Heart left ventricle (tissue), 16 donors: ENCODE measurements around the gene LARP7. TPM values are rescaled to one million over a fixed set of nuclear protein-coding genes. Genes with fewer than 3 reads are reported as not detected.
"Not testable (repeated sequence)": the region's sequence is repeated elsewhere in the genome, so short reads cannot be mapped to it uniquely, and the experiment has no call there.

Experiments used
- ATAC-seq, 4 donors: fragments of 200-7000 bp; cut with Tn5 transposase; one replicate each; pipeline ENCODE4 v1.9.1; 2020 to 2022; ENCODE audit warnings: moderate library complexity in 4 of 4, mild to moderate bottlenecking in 3 of 4, moderate number of reproducible peaks in 1 of 4
- DNase-seq, 5 donors: peaks; one replicate each; pipeline ENCODE4 v3.0.0-alpha.2; 2020
- H3K27ac ChIP-seq, 12 donors: fragments of 200-600 bp; sonication (generic) in 4 of 12; one replicate each; pipeline versions ENCODE4 v1.5.0 to v1.8.0; 2016 to 2022; ENCODE audit warnings: mild to moderate bottlenecking in 2 of 12
- H3K27me3 ChIP-seq, 9 donors: fragments of 200-600 bp; sonication (generic) in 2 of 9; one replicate each; pipeline versions ENCODE4 v1.5.1 to v1.8.0; 2016 to 2022; ENCODE audit warnings: mild to moderate bottlenecking in 3 of 9
- H3K36me3 ChIP-seq, 9 donors: fragments of 200-600 bp; sonication (generic) in 2 of 9; one replicate each; pipeline versions ENCODE4 v1.5.0 to v1.8.0; 2018 to 2022; ENCODE audit warnings: mild to moderate bottlenecking in 2 of 9
- H3K4me1 ChIP-seq, 12 donors: fragments of 200-600 bp; sonication (generic) in 4 of 12; one replicate each; pipeline versions ENCODE4 v1.5.0 to v1.8.0; 2016 to 2022; ENCODE audit warnings: mild to moderate bottlenecking in 3 of 12
- H3K4me3 ChIP-seq, 12 donors: fragments of 200-600 bp; sonication (generic) in 4 of 12; one replicate each; pipeline versions ENCODE4 v1.5.0 to v1.8.0; 2017 to 2022; ENCODE audit warnings: mild to moderate bottlenecking in 9 of 12, moderate library complexity in 4 of 12
- H3K9me3 ChIP-seq, 12 donors: fragments of 200-600 bp; sonication (generic) in 4 of 12; one replicate each; pipeline versions ENCODE4 v1.5.0 to v1.8.0; 2016 to 2022; ENCODE audit warnings: mild to moderate bottlenecking in 1 of 12
- CTCF ChIP-seq, 12 donors: fragments of 200-600 bp; sonication (generic) in 4 of 12; IDR thresholded peaks; one replicate each; pipeline versions ENCODE4 v1.5.0 to v1.8.0; 2018 to 2022; ENCODE audit warnings: antibody characterized with exemption in 12 of 12, mild to moderate bottlenecking in 5 of 12
- POLR2A ChIP-seq, 2 donors: fragments of 450-650 bp; IDR thresholded peaks; one replicate each; pipeline ENCODE4 v1.6.1; 2017; ENCODE audit warnings: antibody characterized with exemption in 2 of 2, mild to moderate bottlenecking in 2 of 2, moderate library complexity in 2 of 2
- WGBS, 4 donors: extraction: QIAGEN DNeasy Blood & Tissue Kit in 2 of 4; methylation state at CpG; one replicate each; pipeline versions ENCODE4 v1.1.5 to v1.1.7; 2013 to 2018; 5-methylcytosine and 5-hydroxymethylcytosine counted together
- intact Hi-C, 10 donors: fragments of 100-400 bp; cut with DNase I; formaldehyde crosslinking; loops; one replicate each; pipeline versions ENCODE4 v1.11.1 to v1.14.2; 2022
- polyA plus RNA-seq, 2 donors: library from polyadenylated mRNA; stranded (reverse); fragments of 200-250 nt; gene quantifications; one replicate each; pipeline ENCODE4 v1.2.3, GENCODE V29; 2013
- total RNA-seq, 9 donors: library from RNA; depleted of rRNA in 2 of 9; stranded (reverse); fragments of >200 nt in 2 of 9; fragmentation: NEBNext Ultra II Directional in 3 of 9; extraction: Animal tissue kit (Norgen Biotek cat#: 25700) in 3 of 9; gene quantifications; one replicate each; pipeline versions ENCODE4 v1.1.0 to v1.2.4, GENCODE V29; 2016 to 2023
- donor health status: ischemic (EF 13 %, LVEDD 7.1; RV severe dilation, severe dysfunction).
- donor health status: healthy with polysubstance abuse.
- donor health status: DM: no; HTN: yes; CAD: no.
- donor health status: DM: no; HTN: no; CAD: no.
- donor health status: ischemic (EF 25% LVEDD 6.9; RV normal size, moderate dysfunction).
- donor health status: ischemic (EF 25% LVEDD 5.7; RV mildly dilated, moderate dysfunction).
- donor health status: healthy.
- donor health status: DM: yes; HTN: yes; CAD: no.
- donor health status: ischemic (EF 35%, LVEDD 5.7; RV mildly dilated, moderate dysfunction).
- donor health status: nonischemic (EF 11% LVEDD 7.7; RV severe dilation, severe dysfunction).
- donor health status: DM: yes; HTN: yes; CAD: no.
- donor health status: PGD.
- donor health status: ischemic (EF 29% LVEDD 5.4; RV normal size, mild dysfunction).
- donor health status: nonischemic (EF 23%, LVEDD 6.1; RV moderate dilation, normal function).

Gene LARP7
- total and polyA plus RNA-seq, 11 donors, result 43.0 to 73.0 (median 50.3) TPM

DNA sequence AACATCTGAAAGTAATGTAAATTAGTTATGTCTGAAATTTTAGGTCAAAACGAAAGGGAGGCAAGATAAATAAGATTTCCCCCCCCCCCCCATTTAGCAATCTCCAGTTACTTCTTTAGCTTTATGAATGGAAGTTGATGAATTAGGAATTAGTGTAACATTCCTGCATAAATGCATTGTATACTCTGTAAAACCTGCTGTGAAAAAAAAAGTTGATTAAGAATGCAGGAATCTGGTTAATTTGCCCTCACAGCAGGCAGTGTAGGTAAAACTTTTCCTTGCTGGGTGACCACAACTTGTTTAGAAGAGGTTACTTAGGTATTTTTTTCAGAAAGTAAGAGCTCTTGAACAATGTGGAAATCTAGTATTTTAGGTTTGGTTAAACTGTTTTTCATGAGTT, 15.3 kb downstream of the LARP7 start:
- TF ChIP-seq CTCF (IDR thresholded peaks at IDR 0.05), result no peak
- TF ChIP-seq POLR2A (IDR thresholded peaks at IDR 0.05), result no peak
- intact Hi-C loops, result no loop called here
- ATAC-seq, result no peak
- Histone ChIP-seq H3K36me3 (peaks cover 0 to 100% (median 98%) of the 10 kb centered on the region in 9 donors), H3K9me3 (no peaks in the 10 kb centered on the region), H3K27me3 (no peaks in the 10 kb centered on the region), H3K4me1 (peaks cover 0 to 3% (median 0%) of the 10 kb centered on the region in 12 donors), H3K27ac (no peak overlapping the region), H3K4me3 (no peak overlapping the region)
- no peak for DNase-seq
- WGBS, 4 donors, result 39 to 56% (median 41%) methylated on average over 1 of the region's 1 CpG

DNA sequence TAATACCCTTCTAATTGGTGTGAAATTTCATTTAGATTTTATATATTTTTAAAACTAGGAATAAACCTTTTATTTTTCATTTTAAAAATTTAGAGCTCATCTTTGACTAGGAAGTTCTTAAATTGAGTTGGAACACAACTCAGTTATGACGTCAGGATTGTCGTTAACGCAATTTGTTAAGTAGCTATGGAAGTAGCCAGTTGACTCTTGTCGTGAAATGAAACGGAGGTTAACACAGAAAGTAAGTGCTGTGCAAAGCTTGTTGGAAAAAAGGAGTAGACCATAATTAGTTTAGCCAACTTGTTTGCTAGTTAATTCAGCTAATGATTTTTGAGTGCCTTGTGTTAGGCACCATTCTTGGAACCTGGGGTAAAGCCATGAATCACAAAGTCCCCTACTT, 18.3 kb downstream of the LARP7 start:
- WGBS, 4 donors, result 83 to 86% (median 85%) methylated on average over 5 of the region's 5 CpGs
- intact Hi-C loops, result no loop called here
- H3K27ac ChIP-seq, result no peak overlapping the region
- no peaks in the 10 kb centered on the region for H3K4me1 ChIP-seq
- no peaks in the 10 kb centered on the region for H3K27me3 ChIP-seq
- no peak for TF ChIP-seq CTCF (IDR thresholded peaks at IDR 0.05)
- no peak for ATAC-seq
- H3K36me3 ChIP-seq, result peaks cover 0 to 97% (median 88%) of the 10 kb centered on the region in 9 donors
- no peak overlapping the region for H3K4me3 ChIP-seq
- DNase-seq, result no peak
- H3K9me3 ChIP-seq, result no peaks in the 10 kb centered on the region

GRCh38 chr4:112656115-112656514, 19.2 kb downstream of the LARP7 start:
- H3K36me3 ChIP-seq, result peaks cover 0 to 89% (median 80%) of the 10 kb centered on the region in 9 donors
- H3K9me3 ChIP-seq, intact Hi-C loops, H3K4me3 ChIP-seq, H3K4me1 ChIP-seq, H3K27ac ChIP-seq, H3K27me3 ChIP-seq, DNase-seq, ATAC-seq: not testable (repeated sequence)
- 92 to 96% (median 95%) methylated on average over 5 of the region's 5 CpGs for WGBS, 4 donors

DNA sequence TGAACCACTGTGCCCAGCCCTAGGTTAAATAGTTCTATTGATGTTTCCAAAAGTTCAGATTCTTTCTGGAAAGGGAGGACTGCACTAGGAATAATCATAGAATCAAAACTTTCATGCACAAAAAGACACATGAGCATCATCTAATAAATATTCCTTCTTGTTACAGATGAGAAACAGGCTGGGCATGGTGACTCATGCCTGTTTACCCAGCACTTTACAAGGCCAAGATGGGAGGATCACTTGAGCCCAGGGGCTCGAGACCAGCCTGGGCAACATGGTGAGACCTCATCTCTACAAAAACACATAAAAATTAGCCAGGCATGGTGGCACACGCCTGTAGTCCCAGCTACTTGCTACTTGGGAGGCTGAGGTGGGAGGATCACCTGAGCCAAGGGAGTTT, 27.7 kb downstream of the LARP7 start:
- ATAC-seq (no peak), DNase-seq (no peak)
- Histone ChIP-seq H3K36me3 (peaks cover 0 to 5% (median 0%) of the 10 kb centered on the region in 9 donors), H3K27ac (no peak overlapping the region), H3K4me1 (peaks cover 0 to 3% (median 0%) of the 10 kb centered on the region in 12 donors), H3K9me3 (no peaks in the 10 kb centered on the region), H3K27me3 (no peaks in the 10 kb centered on the region), H3K4me3 (no peak overlapping the region)
- intact Hi-C loops, result no loop called here
- WGBS, 4 donors, result 81 to 96% (median 90%) methylated on average over 2 of the region's 2 CpGs
- no peak for TF ChIP-seq CTCF (IDR thresholded peaks at IDR 0.05)
- no peak for TF ChIP-seq POLR2A (IDR thresholded peaks at IDR 0.05)

DNA sequence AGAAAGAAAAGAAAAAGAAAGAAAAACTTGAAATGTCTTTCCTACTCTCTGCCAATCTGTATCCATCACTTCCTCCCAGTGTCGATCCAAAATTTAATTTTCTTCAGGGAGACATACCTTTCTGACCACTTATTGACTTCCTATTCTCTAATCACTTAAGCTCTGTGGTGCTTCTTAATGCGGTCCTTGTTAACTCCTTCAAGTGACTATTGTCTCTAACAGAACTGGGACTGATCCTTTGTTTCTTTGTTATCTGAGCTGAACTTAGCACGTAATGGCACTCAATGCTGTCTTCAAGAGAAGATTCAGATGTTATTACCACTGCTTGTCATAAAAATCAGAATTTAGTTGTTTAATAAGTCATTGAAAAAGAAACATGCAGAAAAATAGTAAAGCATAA, 31.2 kb downstream of the LARP7 start:
- no peak overlapping the region for H3K27ac ChIP-seq
- DNase-seq (no peak), ATAC-seq (no peak)
- TF ChIP-seq POLR2A (IDR thresholded peaks at IDR 0.05) (no peak), CTCF (IDR thresholded peaks at IDR 0.05) (no peak)
- peaks cover 0 to 13% (median 3%) of the 10 kb centered on the region in 12 donors for H3K4me1 ChIP-seq
- WGBS, 4 donors, result 69 to 84% (median 78%) methylated on average over 3 of the region's 3 CpGs
- H3K27me3 ChIP-seq, result no peaks in the 10 kb centered on the region
- intact Hi-C loops, result no loop called here
- H3K9me3 ChIP-seq, result no peaks in the 10 kb centered on the region
- no peaks in the 10 kb centered on the region for H3K36me3 ChIP-seq
- no peak overlapping the region for H3K4me3 ChIP-seq
